Esophagus squamous epithelium (tissue), 4 donors: ENCODE results near the gene RIF1.

ENCODE experiments used
- CTCF ChIP-seq, 6 experiments: fragments of 450-650 bp in 4 of 6; fragments of 200-600 bp in 2 of 6; sonication (generic) in 2 of 6; IDR thresholded peaks; one replicate each; pipeline ENCODE4 v1.5.1; 2016 to 2019; ENCODE audit warnings: antibody characterized with exemption in 6 of 6, mild to moderate bottlenecking in 4 of 6, moderate library complexity in 4 of 6
- POLR2A ChIP-seq, 4 donors: fragments of 450-650 bp; IDR thresholded peaks; one replicate each; pipeline ENCODE4 v1.6.1; 2017; ENCODE audit warnings: antibody characterized with exemption in 4 of 4, mild to moderate bottlenecking in 4 of 4, moderate library complexity in 3 of 4

GRCh38 chr2:151423760-151424159, 14.1 kb downstream of the RIF1 start:
- TF ChIP-seq CTCF (IDR thresholded peaks at IDR 0.05), result no peak
- no peak for TF ChIP-seq POLR2A (IDR thresholded peaks at IDR 0.05)
